HG03159 (cell line): ENCODE measurements around the gene MT1E.
"Not testable (repeated sequence)": the region's sequence is repeated elsewhere in the genome, so short reads cannot be mapped to it uniquely, and the experiment has no call there.

ENCODE experiments used
- ATAC-seq: cut with Tn5 transposase; IDR thresholded peaks from one replicate; pipeline ENCODE4 v1.9.1; 2021; ENCODE audit warnings: mild to moderate bottlenecking, moderate library complexity; ENCODE audit not compliant: unreplicated experiment

The MT1E gene

GRCh38 chr16:56606476-56607108, 19.0 kb upstream of the MT1E start:
- no peak for ATAC-seq

DNA sequence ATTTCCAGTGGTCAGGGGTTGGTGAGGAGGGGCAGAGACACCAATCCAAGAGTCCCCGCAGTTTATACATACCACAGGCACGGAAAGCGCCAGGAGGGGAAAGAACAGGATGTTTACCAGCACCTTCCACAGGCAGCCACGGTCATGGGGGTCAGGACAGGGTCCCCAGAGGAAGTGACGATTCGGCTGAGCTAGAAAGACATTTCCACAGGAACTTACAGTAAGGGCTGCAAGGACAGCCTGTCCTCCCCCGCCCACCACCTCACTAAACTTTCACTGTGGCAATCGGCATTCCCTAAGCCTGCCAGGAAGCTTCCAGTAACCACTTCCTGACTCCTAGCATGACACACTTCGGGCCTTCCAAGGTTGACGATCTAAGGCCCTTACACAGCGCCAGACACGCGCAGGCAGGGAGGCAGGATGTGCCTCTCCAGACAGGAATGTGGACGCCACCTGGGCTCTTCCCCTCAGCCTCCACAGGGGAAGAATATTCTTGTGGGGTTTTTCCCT, 18.4 kb upstream of the MT1E start:
- ATAC-seq: no peak

DNA sequence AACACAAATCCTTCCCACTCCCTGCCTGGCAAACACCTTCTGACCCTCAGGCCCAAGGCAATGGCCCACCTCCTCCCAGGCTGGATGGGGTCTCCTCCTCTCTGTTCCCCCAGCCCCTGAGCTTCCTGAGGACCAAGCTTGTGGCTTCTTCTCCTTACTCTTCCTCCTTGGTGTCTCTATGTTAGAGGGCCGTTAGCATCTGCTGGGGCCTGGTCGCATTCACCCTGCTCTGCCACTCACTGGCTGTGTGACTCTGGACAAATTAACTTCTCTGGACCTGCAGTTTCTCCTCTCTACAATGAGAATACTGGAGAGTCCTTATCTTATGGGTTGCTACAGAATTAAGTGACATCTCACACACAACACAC, 17.9 kb upstream of the MT1E start:
- no peak for ATAC-seq

- peak; percentile 88 for ATAC-seq
Observed at GRCh38 chr16:56608043-56608875, 17.3 kb upstream of the MT1E start, which contains the start of gene MT2A. MT2A (plus strand) TSS chr16:56608584; CDS start chr16:56608656, 72 bp downstream.

DNA sequence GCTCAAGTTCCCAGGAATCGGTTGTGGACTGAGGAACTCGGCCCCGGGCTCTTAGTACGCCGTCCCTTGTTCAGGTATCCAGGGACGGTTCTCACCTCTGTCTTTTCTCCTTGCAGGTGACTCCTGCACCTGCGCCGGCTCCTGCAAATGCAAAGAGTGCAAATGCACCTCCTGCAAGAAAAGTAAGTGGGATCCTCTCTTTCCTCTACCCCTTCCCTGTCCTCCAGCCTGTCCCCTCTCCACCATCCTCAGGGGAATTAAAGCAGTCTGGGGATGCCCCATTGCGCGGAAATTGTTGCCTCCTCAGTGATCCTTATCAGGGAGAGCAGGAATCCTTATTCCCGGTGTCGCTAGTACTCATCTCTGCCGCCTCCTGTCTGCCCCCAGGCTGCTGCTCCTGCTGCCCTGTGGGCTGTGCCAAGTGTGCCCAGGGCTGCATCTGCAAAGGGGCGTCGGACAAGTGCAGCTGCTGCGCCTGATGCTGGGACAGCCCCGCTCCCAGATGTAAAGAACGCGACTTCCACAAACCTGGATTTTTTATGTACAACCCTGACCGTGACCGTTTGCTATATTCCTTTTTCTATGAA, 16.6 kb upstream of the MT1E start:
- no peak for ATAC-seq

GRCh38 chr16:56609463-56609921, 16.1 kb upstream of the MT1E start:
- peak; percentile 51 for ATAC-seq

GRCh38 chr16:56610017-56610608, 15.5 kb upstream of the MT1E start:
- ATAC-seq: no peak

DNA sequence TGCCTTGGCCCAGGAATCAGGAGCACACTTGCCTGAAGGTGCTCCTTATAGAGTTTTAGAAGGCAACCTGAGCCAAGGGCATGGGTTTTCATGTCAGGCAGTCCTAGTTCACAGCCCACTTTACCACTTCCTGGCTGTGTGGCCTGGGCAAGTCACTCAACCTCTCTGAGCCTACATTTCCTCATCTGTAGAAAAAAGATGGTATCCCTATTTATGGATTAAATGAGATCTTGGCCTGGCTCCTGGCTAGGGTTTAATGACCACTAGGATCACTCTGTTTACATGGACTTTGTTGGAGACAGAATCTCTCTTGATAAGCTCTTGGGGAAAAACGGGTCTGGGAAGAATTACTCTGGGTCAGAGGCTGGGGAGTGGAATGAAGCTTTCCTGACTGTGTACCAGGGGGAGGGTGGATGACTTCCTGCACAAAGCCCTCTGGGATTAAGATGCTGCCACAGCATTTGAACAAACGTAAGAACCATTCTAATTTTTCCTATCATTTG, 14.9 kb upstream of the MT1E start:
- ATAC-seq: no peak

- ATAC-seq: no peak
Observed at GRCh38 chr16:56611281-56611833, 14.2 kb upstream of the MT1E start.

DNA sequence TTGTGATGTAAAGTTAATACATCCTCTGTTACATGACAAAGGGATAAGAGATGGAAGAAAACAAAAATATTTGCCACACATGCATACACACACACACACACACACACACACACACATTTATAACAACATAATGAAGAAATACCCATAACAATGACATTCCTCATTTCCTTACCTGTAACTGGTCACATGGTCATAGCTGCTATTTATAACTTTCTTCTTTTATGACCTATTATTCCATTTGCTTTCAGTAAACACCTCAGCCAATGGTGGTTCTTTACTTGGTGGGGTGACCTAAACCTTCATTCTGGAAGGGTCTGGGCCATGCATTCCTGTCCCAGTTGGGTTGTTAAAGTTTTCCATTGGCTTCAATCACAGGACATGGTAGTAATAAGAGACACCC, 11.9 kb upstream of the MT1E start:
- ATAC-seq: no peak

- no peak for ATAC-seq
Observed at GRCh38 chr16:56614549-56614991, 11.0 kb upstream of the MT1E start.

DNA sequence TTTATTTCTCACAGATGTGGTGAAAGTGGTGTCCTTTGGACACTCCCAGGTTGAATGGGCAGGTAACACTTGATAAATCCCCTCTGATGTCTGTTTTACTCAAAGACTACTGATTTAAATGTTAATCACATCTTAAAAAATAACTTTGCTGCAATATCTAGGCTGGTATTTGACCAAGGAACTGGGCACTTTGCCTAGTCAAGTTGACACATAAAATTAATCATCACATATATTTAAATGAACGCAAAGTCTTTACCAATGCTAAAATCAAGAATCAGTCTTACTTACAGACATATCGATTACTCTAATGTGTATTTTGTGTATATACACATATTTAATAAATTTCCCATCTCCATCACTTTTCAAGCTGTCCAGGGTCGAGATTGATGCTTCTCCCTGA, 10.2 kb upstream of the MT1E start:
- no peak for ATAC-seq

GRCh38 chr16:56616608-56617211, 8.9 kb upstream of the MT1E start:
- no peak for ATAC-seq

DNA sequence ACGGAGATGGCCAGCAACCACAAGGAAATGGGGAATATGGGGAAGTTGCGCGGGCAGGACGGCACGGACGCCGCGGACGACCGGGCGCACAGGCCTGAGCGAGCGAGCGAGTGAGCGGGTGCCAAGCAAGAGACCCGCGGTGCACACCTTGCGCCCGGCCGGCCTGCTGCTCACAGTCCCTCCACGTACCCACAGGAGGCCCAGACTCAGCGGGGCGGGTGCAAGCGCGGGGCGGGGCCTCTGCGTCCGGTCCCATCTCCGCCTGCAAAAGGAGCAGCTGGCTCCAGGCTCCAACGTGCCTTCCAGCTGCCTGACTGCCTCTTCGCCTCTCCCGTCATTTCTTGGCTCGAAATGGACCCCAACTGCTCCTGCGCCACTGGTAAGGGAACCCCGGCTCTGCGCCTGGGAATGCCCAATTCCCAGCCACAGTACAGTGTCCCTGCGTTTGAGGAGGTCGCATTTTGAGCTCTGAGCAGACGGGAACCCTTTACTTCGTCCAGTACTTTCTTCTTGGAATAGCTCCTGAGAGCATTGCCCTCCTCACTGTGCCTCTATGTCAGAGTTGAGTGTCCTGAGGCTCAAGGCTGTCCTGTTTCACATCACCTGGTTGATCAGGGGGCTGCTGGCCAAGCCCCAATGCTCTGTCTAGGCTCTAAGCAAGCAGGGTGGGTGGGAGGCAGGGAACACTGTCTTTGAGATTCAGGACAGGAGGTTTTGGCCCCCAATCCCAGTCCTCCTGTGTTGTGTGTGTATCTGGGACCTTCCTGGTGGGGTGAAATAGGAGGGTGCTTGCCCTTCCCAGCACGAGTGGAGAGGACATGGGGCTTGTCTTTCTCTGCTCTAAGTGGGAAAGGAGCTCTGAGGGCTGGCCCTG, 8.1 kb upstream of the MT1E start:
- ATAC-seq: no peak

GRCh38 chr16:56618138-56618537, 7.4 kb upstream of the MT1E start:
- no peak for ATAC-seq

GRCh38 chr16:56620339-56620897, 5.2 kb upstream of the MT1E start:
- ATAC-seq: no peak

- ATAC-seq: not testable (repeated sequence)
Observed at GRCh38 chr16:56621665-56622445, 3.7 kb upstream of the MT1E start.

DNA sequence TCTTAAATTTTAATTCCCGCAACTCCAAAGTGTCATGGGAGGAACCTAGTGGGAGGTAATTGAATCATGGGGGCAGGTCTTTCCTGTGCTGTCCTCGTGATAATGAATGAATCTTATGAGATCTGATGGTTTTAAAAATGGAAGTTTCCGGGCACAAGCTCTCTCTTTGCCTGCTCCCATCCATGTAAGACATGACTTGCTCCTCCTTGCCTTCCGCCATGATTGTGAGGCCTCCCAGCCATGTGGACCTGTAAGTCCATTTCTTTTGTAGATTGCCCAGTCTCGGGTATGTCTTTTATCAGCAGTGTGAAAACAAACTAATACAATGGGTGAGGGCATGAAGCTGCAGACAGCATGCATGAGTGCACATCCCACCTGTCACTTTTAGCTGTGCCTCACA, 2.4 kb upstream of the MT1E start:
- not testable (repeated sequence) for ATAC-seq
